Measurements from ENCODE around the gene MYH11. TPM values are rescaled to one million over a fixed set of nuclear protein-coding genes. Genes with fewer than 3 reads are reported as not detected.
"Not testable (repeated sequence)": the region's sequence is repeated elsewhere in the genome, so short reads cannot be mapped to it uniquely, and the experiment has no call there.

Gene MYH11
- total RNA-seq, 2 experiments from 2014 or later: 0.07 TPM; not detected in 1

DNA sequence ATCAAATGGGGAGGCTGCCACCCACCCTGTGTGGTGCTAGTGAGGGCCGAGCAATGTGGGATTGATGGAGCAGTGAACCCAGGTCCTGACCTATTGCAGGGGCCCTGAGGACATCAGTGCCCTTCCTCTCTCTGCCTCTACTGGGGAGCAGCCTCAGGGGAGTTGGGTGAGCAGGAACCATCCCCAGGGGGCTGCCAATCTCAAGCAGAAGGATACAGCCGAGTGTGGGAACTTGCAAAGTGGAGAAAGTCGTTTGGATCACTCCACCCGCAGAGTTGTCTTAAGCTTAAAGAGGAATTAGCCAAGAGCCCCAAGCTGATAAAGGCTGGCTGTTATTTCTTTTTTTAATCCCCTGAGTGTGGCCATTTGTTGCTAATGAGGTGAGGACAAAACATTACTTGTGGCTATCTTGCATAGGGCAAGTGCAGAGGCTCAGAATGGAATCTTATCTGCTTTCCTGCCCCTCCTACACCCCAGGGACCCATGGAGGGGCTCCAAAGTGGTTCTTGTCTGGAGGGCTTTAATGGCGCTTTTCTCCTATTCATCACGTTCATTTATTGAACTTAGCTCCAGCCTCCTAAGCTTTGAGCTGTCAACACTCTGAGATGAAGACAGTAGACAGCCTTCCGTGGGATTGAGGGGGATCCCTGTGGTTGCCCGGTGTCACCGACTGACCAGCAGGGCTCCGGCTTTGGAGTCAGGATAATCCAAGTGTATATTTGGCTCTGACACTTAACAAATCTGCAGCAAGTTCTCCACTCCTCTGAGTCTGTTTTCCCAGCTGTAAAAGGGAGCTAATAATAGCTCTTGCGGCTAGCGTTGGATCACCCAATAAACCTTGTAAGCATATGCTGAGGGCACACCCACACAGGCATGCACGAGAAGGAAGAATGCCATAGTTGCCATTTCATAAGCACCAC, 45.1 kb downstream of the MYH11 start:
- no peak overlapping the region for H3K27ac Mint-ChIP-seq
- no peaks in the 10 kb centered on the region for H3K36me3 Mint-ChIP-seq
- DNase-seq: no peak
- H3K4me1 Mint-ChIP-seq (ENCODE audit: low read depth): no peaks in the 10 kb centered on the region
- peaks cover 18% of the 10 kb centered on the region for H3K9me3 Mint-ChIP-seq
- intact Hi-C loops (cut with micrococcal nuclease): no loop called here
- CTCF ChIA-PET: interaction anchor here (0.8 to 0.9 kb wide), 2 partner anchors 10 to 12 kb away, joined by 3 to 4 read pairs; no protein-coding TSS in a partner anchor
- no peak overlapping the region for H3K4me3 Mint-ChIP-seq
- H3K27me3 Mint-ChIP-seq: peaks cover 10% of the 10 kb centered on the region
- POLR2A ChIA-PET: no interaction called here

GRCh38 chr16:15810949-15811348, 45.9 kb downstream of the MYH11 start:
- no peaks in the 10 kb centered on the region for H3K36me3 Mint-ChIP-seq
- DNase-seq: no peak
- peaks cover 10% of the 10 kb centered on the region for H3K27me3 Mint-ChIP-seq
- H3K27ac Mint-ChIP-seq: no peak overlapping the region
- H3K4me1 Mint-ChIP-seq (ENCODE audit: low read depth): no peaks in the 10 kb centered on the region
- no peak overlapping the region for H3K4me3 Mint-ChIP-seq
- intact Hi-C loops (cut with micrococcal nuclease): no loop called here
- POLR2A ChIA-PET: no interaction called here
- H3K9me3 Mint-ChIP-seq: peaks cover 12% of the 10 kb centered on the region
- CTCF ChIA-PET: interaction anchor here (1.2 kb wide), 1 partner anchor 11 kb away, joined by 6 read pairs; no protein-coding TSS in a partner anchor

GRCh38 chr16:15810411-15810810, 46.4 kb downstream of the MYH11 start:
- Mint-ChIP-seq H3K9me3 (peaks cover 6% of the 10 kb centered on the region), H3K4me3 (no peak overlapping the region), H3K27ac (no peak overlapping the region), H3K27me3 (peaks cover 10% of the 10 kb centered on the region), H3K36me3 (no peaks in the 10 kb centered on the region), H3K4me1 (ENCODE audit: low read depth) (no peaks in the 10 kb centered on the region)
- DNase-seq: no peak
- ChIA-PET POLR2A (no interaction called here), CTCF (interaction anchor here (1.2 kb wide), 1 partner anchor 12 kb away, joined by 6 read pairs; no protein-coding TSS in a partner anchor)
- intact Hi-C loops (cut with micrococcal nuclease): no loop called here

DNA sequence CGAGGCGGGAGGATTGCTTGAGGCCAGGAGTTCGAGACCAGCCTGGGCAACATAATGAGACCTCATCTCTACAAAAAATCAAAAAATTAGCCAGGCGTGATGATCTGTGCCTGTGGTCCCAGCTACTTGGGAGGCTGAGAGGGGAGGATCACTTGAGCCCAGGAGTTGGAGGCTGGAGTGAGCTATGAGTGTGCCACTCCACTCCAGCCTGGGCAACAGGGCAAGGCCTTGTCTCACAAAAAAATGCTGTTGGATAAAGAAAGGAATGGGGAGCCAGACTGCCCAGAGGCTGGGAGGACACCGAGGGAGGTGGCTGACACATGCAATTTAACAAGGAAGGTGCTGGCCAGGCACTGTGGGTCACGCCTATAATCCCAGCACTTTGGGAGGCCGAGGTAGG, 47.5 kb downstream of the MYH11 start:
- H3K36me3 Mint-ChIP-seq; intact Hi-C loops (cut with micrococcal nuclease); DNase-seq; CTCF ChIA-PET; H3K4me3 Mint-ChIP-seq; H3K4me1 Mint-ChIP-seq (ENCODE audit: low read depth); H3K9me3 Mint-ChIP-seq; H3K27ac Mint-ChIP-seq; POLR2A ChIA-PET: not testable (repeated sequence)
- peaks cover 10% of the 10 kb centered on the region for H3K27me3 Mint-ChIP-seq

GRCh38 chr16:15808071-15808470, 48.8 kb downstream of the MYH11 start:
- CTCF ChIA-PET: interaction anchor here (1.8 kb wide), 1 partner anchor 14 kb away, joined by 9 read pairs; no protein-coding TSS in a partner anchor
- intact Hi-C loops (cut with micrococcal nuclease): no loop called here
- Mint-ChIP-seq H3K9me3 (no peaks in the 10 kb centered on the region), H3K27me3 (peaks cover 10% of the 10 kb centered on the region), H3K4me1 (ENCODE audit: low read depth) (no peaks in the 10 kb centered on the region), H3K36me3 (no peaks in the 10 kb centered on the region), H3K27ac (no peak overlapping the region), H3K4me3 (no peak overlapping the region)
- POLR2A ChIA-PET: no interaction called here
- DNase-seq: no peak

DNA sequence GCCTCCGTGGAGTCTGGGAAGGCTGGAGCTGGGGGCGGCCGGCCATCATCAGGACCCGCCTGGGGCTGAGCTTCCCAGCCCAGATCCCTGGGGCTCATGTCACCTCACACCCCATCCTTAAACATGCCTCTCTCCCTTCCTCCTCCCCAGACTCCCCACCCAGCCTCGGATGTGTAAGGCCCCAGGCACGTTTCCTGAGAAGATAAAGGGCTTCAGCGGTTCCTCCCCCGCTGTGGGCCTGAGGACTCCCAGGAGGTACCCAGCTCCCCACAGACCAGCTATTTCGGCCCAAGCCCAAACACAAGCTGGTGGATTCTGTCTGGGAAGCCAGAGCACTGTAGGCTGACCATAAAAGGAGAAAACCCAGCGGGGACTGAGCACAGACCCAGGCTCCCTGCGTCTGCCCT, 49.2 kb downstream of the MYH11 start:
- intact Hi-C loops (cut with micrococcal nuclease): no loop called here
- no peak for DNase-seq
- Mint-ChIP-seq H3K27ac (no peak overlapping the region), H3K4me1 (ENCODE audit: low read depth) (no peaks in the 10 kb centered on the region), H3K4me3 (no peak overlapping the region), H3K36me3 (no peaks in the 10 kb centered on the region), H3K27me3 (peaks cover 10% of the 10 kb centered on the region), H3K9me3 (no peaks in the 10 kb centered on the region)
- ChIA-PET POLR2A (no interaction called here), CTCF (interaction anchor here (0.5 to 1.8 kb wide), 2 partner anchors 14 to 320 kb away, joined by 8 to 9 read pairs; no protein-coding TSS in a partner anchor)

- Mint-ChIP-seq H3K36me3 (no peaks in the 10 kb centered on the region), H3K4me1 (ENCODE audit: low read depth) (no peaks in the 10 kb centered on the region), H3K9me3 (no peaks in the 10 kb centered on the region), H3K4me3 (no peak overlapping the region), H3K27me3 (no peaks in the 10 kb centered on the region), H3K27ac (no peak overlapping the region)
- intact Hi-C loops (cut with micrococcal nuclease): no loop called here
- ChIA-PET POLR2A (no interaction called here), CTCF (no interaction called here)
- no peak for DNase-seq
Observed at GRCh38 chr16:15803618-15804017, 53.2 kb downstream of the MYH11 start.

DNA sequence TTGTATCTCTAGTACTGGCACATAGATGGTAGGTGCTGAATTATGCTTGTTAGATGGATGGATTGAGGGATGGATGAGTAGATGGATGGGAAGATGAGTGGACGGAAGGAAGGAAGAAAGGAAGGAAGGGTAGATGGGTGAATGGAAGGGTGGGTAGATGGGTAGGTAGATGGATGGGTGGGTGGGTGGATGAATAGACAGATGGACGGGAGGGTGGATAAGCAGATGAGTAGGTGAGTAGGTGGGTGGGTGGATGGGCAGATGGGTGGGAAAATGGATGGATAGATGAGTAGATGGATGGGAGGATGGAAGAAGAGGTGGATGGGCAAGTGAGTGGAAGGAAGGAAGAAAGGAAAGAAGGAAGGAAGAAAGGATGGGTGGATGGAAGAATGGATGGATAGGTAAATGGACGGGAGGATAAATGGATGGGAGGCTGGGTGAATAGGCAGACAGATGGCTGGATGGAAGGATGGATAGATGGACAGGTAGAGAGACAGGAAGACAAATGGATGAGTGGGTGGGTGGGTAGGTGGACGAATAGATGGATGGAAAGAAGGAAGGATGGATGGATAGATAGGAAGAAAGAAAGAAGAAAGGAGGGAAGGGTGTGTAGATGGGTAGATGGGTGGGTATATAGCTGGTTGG, 56.9 kb downstream of the MYH11 start:
- Mint-ChIP-seq H3K4me3 (no peak overlapping the region), H3K27me3 (no peaks in the 10 kb centered on the region), H3K27ac (no peak overlapping the region), H3K36me3 (peaks cover 7% of the 10 kb centered on the region), H3K9me3 (peaks cover 12% of the 10 kb centered on the region), H3K4me1 (ENCODE audit: low read depth) (no peaks in the 10 kb centered on the region)
- DNase-seq: no peak
- CTCF ChIA-PET: no interaction called here
- POLR2A ChIA-PET: no interaction called here
- intact Hi-C loops (cut with micrococcal nuclease): no loop called here

GRCh38 chr16:15798671-15799070, 58.2 kb downstream of the MYH11 start:
- Mint-ChIP-seq H3K9me3 (peaks cover 12% of the 10 kb centered on the region), H3K4me3 (no peak overlapping the region), H3K27ac (no peak overlapping the region), H3K27me3 (no peaks in the 10 kb centered on the region), H3K36me3 (peaks cover 7% of the 10 kb centered on the region), H3K4me1 (ENCODE audit: low read depth) (no peaks in the 10 kb centered on the region)
- ChIA-PET CTCF (interaction anchor here (1.0 kb wide), 1 partner anchor 70 kb away, joined by 3 read pairs; no protein-coding TSS in a partner anchor), POLR2A (no interaction called here)
- intact Hi-C loops (cut with micrococcal nuclease): no loop called here
- DNase-seq: no peak

DNA sequence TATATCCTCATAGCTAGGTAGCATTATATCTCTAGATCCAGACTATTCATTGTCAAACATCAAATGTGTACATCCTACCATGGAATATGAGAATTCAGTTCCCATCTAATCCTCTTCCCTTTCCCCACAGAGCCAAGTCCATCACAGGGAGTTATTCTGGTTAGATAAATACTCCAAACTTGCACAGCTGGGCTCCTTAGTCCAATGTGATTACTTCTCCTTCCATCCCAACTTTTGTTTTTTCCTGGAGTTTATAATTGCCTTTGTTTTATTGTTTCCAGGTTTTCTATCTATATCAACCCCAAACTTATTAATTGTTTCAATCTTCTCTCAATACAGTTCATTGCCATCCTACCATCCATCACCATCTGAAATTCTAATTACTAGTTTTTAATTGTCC, 59.9 kb downstream of the MYH11 start:
- H3K4me3 Mint-ChIP-seq: no peak overlapping the region
- H3K36me3 Mint-ChIP-seq: peaks cover 7% of the 10 kb centered on the region
- no peak overlapping the region for H3K27ac Mint-ChIP-seq
- H3K9me3 Mint-ChIP-seq: peaks cover 12% of the 10 kb centered on the region
- DNase-seq: no peak
- ChIA-PET CTCF (interaction anchor here (1.2 kb wide), 1 partner anchor 25 kb away, joined by 3 read pairs; no protein-coding TSS in a partner anchor), POLR2A (no interaction called here)
- intact Hi-C loops (cut with micrococcal nuclease): no loop called here
- H3K27me3 Mint-ChIP-seq: no peaks in the 10 kb centered on the region
- no peaks in the 10 kb centered on the region for H3K4me1 Mint-ChIP-seq (ENCODE audit: low read depth)

GRCh38 chr16:15795615-15796014, 61.2 kb downstream of the MYH11 start:
- no peak overlapping the region for H3K4me3 Mint-ChIP-seq
- no peaks in the 10 kb centered on the region for H3K27me3 Mint-ChIP-seq
- intact Hi-C loops (cut with micrococcal nuclease): no loop called here
- POLR2A ChIA-PET: no interaction called here
- H3K36me3 Mint-ChIP-seq: peaks cover 7% of the 10 kb centered on the region
- peaks cover 12% of the 10 kb centered on the region for H3K9me3 Mint-ChIP-seq
- H3K4me1 Mint-ChIP-seq (ENCODE audit: low read depth): no peaks in the 10 kb centered on the region
- no peak overlapping the region for H3K27ac Mint-ChIP-seq
- CTCF ChIA-PET: interaction anchor here (0.9 to 1.1 kb wide), 2 partner anchors 21 to 26 kb away, joined by 3 read pairs; no protein-coding TSS in a partner anchor
- no peak for DNase-seq

- Mint-ChIP-seq H3K27ac (no peak overlapping the region), H3K4me1 (ENCODE audit: low read depth) (no peaks in the 10 kb centered on the region), H3K9me3 (peaks cover 10% of the 10 kb centered on the region), H3K36me3 (peaks cover 7% of the 10 kb centered on the region), H3K4me3 (no peak overlapping the region), H3K27me3 (no peaks in the 10 kb centered on the region)
- ChIA-PET POLR2A (no interaction called here), CTCF (interaction anchor here (0.9 to 1.9 kb wide), 4 partner anchors 9 to 291 kb away, joined by 3 to 7 read pairs (median 4); no protein-coding TSS in a partner anchor)
- intact Hi-C loops (cut with micrococcal nuclease): no loop called here
- DNase-seq: no peak
Observed at GRCh38 chr16:15792563-15792971, 64.3 kb downstream of the MYH11 start.
